Measurements from ENCODE around the gene ATAD3B. TPM values are rescaled to one million over a fixed set of nuclear protein-coding genes. Genes with fewer than 3 reads are reported as not detected.

ATAD3B gene
- total and polyA plus RNA-seq, 2 of the 13 experiments (the other 11 are each of a cell fraction or from before 2014, with no cell fraction given): 9.6 to 31.1 TPM

DNA sequence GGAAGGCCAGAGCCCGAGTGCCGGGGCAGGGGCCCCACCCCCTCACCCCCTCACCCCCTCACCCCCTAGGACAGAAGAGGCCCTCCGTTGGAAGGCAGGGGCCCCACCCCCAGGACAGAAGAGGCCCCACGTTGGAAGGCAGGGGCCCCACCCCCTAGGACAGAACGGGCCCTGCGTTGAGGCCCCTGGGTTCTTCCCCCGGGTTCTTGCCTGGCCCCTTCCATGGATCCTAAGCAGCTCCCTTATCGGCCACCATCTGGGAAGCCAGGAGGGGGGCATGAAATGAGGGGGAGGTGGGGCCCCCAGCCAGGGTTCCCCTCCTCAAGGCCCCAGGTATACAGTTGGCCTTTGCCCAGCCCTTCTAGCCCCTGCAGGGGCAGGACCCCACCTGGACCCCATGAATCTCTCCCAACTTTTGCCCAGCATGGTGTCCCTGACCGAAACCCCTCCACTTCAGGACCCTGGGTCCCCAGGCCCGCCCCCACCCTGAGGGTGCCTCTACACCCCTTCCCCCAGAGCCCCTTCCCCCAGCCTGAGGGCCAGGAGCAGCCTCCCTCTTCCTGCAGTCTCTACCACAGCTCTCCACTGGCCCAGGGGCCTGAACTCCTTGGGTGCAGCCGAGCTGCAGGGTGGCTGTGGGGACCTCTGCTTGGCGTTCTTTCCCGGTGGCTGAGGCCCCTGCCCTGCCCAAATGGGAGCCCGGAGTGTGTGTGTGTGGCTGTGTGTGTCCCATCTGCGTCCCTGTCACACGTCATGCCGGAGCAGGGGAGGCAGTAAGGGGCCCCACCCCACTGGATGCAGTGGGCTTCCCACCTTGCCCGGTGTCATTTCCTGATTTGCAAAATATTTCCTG is 40.3 kb upstream of the ATAD3B start (continued):
- no peak for TF ChIP-seq ZNF274 (CRISPR knock-in tag; IDR thresholded peaks at IDR 0.05)
- no peak for TF ChIP-seq KLF15 (CRISPR knock-in tag; IDR thresholded peaks at IDR 0.05; ENCODE audit: borderline replicate concordance)
- TF ChIP-seq NR2F1 (CRISPR knock-in tag; IDR thresholded peaks at IDR 0.05): no peak
- no peak for TF ChIP-seq ZNF17 (CRISPR knock-in tag; IDR thresholded peaks at IDR 0.05)
- TF ChIP-seq JUN (CRISPR knock-in tag; IDR thresholded peaks at IDR 0.05): no peak
- TF ChIP-seq, protein P1, sequence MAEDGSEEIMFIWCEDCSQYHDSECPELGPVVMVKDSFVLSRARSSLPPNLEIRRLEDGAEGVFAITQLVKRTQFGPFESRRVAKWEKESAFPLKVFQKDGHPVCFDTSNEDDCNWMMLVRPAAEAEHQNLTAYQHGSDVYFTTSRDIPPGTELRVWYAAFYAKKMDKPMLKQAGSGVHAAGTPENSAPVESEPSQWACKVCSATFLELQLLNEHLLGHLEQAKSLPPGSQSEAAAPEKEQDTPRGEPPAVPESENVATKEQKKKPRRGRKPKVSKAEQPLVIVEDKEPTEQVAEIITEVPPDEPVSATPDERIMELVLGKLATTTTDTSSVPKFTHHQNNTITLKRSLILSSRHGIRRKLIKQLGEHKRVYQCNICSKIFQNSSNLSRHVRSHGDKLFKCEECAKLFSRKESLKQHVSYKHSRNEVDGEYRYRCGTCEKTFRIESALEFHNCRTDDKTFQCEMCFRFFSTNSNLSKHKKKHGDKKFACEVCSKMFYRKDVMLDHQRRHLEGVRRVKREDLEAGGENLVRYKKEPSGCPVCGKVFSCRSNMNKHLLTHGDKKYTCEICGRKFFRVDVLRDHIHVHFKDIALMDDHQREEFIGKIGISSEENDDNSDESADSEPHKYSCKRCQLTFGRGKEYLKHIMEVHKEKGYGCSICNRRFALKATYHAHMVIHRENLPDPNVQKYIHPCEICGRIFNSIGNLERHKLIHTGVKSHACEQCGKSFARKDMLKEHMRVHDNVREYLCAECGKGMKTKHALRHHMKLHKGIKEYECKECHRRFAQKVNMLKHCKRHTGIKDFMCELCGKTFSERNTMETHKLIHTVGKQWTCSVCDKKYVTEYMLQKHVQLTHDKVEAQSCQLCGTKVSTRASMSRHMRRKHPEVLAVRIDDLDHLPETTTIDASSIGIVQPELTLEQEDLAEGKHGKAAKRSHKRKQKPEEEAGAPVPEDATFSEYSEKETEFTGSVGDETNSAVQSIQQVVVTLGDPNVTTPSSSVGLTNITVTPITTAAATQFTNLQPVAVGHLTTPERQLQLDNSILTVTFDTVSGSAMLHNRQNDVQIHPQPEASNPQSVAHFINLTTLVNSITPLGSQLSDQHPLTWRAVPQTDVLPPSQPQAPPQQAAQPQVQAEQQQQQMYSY (CRISPR knock-in tag; IDR thresholded peaks at IDR 0.05): no peak
- TF ChIP-seq ZNF264 (CRISPR knock-in tag; IDR thresholded peaks at IDR 0.05): no peak
- TF ChIP-seq, protein P2, sequence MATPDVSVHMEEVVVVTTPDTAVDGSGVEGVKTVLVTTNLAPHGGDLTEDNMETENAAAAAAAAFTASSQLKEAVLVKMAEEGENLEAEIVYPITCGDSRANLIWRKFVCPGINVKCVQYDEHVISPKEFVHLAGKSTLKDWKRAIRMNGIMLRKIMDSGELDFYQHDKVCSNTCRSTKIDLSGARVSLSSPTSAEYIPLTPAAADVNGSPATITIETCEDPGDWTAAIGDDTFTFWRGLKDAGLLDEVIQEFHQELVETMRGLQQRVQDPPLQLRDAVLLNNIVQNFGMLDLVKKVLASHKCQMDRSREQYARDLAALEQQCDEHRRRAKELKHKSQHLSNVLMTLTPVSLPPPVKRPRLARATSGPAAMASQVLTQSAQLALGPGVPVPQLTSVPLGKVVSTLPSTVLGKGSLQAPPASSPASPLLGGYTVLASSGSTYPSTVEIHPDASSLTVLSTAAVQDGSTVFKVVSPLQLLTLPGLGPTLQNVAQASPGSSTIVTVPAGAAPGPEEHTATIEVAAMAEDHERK (CRISPR knock-in tag; IDR thresholded peaks at IDR 0.05; ENCODE audit: low read depth): no peak
- TF ChIP-seq ZNF34 (CRISPR knock-in tag; IDR thresholded peaks at IDR 0.05; ENCODE audit: borderline replicate concordance): no peak
- TF ChIP-seq, protein P3, sequence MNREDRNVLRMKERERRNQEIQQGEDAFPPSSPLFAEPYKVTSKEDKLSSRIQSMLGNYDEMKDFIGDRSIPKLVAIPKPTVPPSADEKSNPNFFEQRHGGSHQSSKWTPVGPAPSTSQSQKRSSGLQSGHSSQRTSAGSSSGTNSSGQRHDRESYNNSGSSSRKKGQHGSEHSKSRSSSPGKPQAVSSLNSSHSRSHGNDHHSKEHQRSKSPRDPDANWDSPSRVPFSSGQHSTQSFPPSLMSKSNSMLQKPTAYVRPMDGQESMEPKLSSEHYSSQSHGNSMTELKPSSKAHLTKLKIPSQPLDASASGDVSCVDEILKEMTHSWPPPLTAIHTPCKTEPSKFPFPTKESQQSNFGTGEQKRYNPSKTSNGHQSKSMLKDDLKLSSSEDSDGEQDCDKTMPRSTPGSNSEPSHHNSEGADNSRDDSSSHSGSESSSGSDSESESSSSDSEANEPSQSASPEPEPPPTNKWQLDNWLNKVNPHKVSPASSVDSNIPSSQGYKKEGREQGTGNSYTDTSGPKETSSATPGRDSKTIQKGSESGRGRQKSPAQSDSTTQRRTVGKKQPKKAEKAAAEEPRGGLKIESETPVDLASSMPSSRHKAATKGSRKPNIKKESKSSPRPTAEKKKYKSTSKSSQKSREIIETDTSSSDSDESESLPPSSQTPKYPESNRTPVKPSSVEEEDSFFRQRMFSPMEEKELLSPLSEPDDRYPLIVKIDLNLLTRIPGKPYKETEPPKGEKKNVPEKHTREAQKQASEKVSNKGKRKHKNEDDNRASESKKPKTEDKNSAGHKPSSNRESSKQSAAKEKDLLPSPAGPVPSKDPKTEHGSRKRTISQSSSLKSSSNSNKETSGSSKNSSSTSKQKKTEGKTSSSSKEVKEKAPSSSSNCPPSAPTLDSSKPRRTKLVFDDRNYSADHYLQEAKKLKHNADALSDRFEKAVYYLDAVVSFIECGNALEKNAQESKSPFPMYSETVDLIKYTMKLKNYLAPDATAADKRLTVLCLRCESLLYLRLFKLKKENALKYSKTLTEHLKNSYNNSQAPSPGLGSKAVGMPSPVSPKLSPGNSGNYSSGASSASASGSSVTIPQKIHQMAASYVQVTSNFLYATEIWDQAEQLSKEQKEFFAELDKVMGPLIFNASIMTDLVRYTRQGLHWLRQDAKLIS (CRISPR knock-in tag; IDR thresholded peaks at IDR 0.05): peak; percentile 3; the same call in 1 of the 2 replicates
- TF ChIP-seq FOXC1 (CRISPR knock-in tag; IDR thresholded peaks at IDR 0.05; ENCODE audit: borderline replicate concordance): no peak
- no peak for TF ChIP-seq SUZ12 (IDR thresholded peaks at IDR 0.05; ENCODE audit: low read depth, low read length)
- TF ChIP-seq ZNF350 (CRISPR knock-in tag; IDR thresholded peaks at IDR 0.05; ENCODE audit: borderline replicate concordance, low read depth): no peak
- peak; percentile 99 for TF ChIP-seq AGO2 (optimal IDR thresholded peaks at IDR 0.05; ENCODE audit: low read depth, low read length)
- TF ChIP-seq, protein P4, sequence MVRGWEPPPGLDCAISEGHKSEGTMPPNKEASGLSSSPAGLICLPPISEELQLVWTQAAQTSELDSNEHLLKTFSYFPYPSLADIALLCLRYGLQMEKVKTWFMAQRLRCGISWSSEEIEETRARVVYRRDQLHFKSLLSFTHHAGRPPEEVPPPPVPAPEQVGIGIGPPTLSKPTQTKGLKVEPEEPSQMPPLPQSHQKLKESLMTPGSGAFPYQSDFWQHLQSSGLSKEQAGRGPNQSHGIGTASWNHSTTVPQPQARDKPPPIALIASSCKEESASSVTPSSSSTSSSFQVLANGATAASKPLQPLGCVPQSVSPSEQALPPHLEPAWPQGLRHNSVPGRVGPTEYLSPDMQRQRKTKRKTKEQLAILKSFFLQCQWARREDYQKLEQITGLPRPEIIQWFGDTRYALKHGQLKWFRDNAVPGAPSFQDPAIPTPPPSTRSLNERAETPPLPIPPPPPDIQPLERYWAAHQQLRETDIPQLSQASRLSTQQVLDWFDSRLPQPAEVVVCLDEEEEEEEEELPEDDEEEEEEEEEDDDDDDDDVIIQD (CRISPR knock-in tag; IDR thresholded peaks at IDR 0.05; ENCODE audit: low read depth): 0 out of 2 replicates have a peak, but pooled peaks have one; percentile 7
